ENCODE results near the gene CLRN2. TPM values are rescaled to one million over a fixed set of nuclear protein-coding genes. Genes with fewer than 3 reads are reported as not detected.
"Not testable (repeated sequence)": the region's sequence is repeated elsewhere in the genome, so short reads cannot be mapped to it uniquely, and the experiment has no call there.

CLRN2 gene
- total RNA-seq, 1 donor from 2014 or later = not detected

DNA sequence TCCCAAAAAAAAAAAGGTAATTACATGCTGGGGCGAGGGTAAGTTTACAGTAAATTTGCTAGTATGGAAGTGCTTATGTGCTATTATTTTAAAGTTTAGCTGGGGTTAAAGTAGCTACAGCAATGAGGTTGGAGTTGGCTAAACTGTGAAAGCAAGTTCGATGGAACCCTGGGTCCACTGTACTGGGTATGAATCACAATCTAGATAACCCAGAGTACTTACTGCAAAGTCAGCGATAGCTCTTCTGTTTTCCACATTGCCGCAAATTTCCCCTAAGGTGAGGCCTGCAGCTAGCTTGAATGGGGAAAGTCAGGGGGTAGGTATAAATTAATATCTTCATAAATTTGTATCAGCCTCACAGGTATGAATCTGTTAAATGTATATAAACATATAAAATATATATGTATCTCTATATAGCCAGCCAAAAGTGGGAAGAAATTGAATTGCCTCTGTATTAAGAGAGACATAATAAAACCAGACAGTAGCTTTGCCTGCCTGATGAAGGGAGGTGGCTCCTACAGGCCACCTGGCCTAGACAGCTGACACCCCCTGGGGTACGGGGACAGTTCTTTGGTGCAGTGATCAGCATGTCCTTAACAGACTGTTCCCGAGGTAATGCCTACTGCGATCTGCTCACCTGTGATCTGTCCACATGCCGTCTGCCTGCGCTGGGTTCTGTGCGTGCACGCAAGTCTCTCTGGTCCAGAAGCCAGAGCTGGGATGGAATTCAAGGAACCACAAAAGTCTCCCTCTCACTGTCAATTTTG is 30.6 kb downstream of the CLRN2 start:
- no peak for ATAC-seq

DNA sequence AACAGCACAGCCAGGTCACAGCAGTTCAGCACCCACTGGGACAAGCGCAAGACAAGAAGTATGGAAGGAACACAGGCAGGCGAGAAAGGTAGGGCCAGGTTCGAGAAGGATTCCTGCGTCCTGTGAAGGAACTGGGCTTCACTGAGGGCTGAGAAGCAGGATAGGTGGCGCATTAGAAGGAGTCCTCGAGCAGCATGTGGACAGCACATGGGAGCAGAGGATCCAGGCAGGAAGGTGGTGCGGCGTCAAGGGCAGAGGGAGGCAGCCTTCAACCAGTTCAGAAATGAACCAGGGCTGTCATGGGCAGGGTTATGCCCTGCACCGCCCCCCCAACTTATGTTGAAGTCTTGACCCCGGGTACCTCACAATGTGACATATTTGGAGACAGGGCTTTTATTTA is 31.3 kb downstream of the CLRN2 start:
- no peak for ATAC-seq

DNA sequence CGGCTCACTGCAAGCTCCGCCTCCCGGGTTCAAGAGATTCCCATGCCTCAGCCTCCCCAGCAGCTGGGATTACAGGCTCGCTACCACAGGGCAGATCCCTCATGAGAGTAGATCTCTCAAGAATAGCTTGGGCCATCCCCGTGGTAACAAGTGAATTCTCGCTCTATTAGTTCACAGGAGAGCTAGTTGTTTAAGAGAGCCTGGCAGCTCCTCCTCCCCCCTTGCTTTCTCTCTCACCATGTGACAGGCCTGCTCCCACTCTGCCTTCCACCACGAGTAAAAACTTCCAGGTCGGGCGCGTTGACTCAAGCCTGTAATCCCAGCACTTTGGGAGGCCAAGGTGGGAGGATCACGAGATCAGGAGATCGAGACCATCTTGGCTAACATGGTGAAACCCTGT is 31.7 kb downstream of the CLRN2 start:
- no peak for ATAC-seq

DNA sequence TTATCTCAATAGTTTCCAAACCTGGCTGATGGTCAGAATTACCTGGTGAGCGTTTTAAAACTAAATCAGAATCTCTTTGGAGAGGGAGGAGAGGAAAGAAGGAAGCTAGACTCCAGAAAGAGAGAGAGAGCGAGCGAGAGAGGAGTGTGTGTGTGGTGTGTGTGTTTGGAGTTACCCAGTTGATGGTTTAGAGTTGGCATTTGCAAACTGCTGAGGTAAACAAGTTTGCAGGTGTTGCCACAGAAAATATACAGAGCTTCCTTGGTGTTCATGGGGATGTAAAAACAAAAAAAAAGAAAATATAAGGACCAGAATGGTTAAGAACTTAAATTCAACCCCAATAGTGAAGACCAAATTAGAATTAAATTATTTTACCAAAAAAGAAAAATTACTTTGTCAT is 35.6 kb downstream of the CLRN2 start:
- no peak for ATAC-seq

DNA sequence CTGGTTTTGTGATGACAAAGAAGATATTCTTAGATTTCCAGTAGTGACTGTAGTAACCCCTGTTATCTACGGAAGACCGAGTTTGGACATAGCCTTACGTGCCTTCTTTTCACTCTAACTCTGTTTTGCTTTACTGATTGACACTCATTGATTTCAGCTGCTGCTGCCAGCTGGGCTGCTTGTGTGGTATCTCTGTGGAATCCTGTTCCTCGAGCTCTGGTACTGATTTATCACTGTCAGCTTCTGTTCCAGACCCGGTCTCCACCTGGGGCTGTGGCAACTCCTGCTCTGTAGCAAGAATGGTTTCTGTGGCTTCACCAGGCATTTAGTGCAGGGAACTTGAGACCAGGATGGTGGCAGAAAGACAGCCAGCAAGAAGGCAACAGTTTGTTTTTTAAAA is 37.5 kb downstream of the CLRN2 start:
- ATAC-seq = no peak

DNA sequence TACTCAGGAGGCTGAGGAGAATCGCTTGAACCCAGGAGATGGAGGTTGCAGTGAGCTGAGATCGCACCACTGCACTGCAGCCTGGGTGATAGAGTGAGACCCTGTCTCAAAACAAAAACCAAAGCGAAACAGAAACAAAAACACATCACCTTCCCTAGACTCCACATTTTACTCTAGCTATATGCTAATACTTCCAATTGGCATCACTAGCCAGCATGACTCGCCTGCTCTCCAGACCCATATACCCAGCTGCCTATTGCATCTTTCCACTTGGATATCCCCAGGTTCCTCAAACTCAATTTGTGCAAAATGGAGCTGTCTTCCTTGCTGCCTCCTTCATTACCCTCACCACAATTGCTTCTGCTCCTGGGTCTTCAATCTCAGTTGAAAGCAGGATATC is 39.6 kb downstream of the CLRN2 start:
- ATAC-seq = no peak

DNA sequence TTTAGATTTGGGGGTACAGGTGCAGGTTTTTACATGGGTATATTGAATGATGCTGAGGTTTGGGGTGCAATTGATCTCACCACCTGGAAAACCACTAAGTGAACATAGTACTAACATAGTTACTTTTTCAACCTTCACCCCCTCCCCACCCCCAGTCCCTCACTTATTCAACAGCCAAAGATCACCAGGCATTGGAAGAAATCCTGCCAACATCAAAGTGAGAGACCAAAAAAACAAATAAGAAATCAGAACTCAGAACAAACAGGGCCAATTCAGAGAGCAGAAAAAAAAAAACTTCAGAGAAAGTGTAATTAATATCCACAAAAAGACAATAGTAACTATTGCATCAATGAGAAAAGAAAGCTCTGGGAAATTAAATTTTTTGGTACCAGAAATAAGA is 41.5 kb downstream of the CLRN2 start:
- no peak for ATAC-seq

DNA sequence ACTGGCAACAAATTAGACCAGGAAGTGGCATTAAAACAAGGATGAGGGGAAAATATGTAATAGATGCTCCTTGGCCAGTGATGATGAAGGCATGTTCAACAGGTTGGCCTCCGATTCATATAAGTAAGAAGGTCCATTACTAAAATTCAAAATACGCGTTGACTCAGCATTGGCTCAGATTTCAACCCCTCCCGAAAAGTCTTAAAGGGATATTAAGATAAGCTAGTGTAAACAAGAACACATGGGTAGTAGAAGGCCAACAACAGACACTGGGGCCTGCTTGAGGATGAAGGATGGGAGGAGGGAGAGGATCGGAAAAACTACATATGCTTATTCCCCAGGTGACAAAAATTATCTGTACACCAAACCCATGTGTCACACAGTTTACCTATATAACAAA is 42.9 kb downstream of the CLRN2 start:
- ATAC-seq = no peak

DNA sequence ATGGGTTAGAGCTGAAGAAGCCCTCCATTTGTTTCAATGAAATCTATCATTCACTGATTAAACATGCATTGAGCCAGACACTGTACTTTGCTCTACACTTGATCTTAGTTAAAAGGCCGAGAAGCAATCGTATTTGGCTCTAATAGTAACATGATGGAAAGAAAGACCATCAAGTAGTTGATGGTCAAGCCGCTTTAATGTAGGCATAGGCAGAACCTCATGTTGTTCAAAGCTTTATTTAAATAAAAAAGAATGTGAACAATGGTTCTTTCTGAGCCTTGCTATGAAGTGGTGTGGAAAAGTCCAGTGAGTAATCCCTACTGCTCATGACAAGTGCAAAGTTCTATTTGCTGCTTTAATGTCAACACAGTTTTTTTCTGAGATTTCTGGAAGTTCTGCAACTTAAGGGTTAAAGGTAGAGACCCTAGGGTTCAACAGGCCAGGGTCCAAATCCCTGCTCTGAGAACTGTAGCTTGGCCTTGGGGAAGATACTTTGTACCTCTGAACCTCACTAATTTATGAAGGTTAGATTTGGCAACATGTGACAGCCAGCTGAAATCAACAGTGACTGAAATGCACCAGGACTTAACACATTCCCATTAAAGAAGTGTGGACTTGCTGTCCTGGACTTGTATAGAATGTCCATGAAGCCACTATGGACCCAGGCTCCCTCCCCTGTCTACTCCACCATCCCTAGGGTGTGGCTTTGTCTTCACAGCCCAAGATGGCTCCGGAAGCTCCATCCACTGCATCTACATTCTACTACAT is 44.2 kb downstream of the CLRN2 start:
- no peak for ATAC-seq

DNA sequence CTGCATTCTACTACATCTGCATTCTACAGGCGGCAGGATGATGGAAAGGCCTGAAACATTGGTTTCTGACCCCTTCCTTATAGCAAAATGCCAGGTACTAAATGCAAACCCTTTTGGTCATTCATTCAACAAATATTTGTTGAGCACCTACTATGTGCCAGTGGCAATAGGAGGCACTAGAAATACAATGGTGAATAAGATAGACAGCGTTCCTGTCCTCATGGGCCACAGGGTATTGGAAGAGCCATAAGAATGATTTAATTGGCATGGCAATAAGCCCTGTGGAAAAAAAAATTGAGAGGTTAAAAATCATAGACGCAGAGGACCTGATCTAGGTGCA is 44.7 kb downstream of the CLRN2 start:
- no peak for ATAC-seq

DNA sequence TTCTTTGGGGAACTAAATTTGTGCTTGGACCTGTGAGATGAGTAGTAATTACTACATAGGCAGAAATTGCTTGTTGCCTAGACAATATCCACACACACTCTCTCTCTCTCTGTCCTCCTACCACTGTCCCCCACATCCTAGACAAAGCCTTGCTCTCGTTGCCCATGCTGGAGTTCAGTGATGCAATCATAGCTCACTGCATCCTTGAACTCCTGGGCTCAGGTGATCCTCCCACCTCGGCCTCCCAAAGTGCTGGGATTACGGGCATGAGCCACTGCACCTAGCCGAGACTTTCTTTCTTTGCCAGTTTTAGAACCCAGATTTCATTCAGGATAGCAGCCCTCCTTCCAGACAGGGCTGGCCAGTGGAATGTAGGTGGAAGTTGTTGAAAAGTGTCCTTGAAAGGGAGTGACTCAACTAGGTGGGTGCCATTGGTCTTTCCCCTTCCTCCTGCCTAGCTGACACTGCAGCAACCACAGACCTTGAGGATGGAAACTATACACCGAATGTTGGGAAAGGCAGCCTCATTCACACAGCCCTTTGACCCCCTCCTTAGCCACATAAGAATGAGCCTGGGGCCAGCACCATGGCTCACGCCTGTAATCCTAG is 45.2 kb downstream of the CLRN2 start:
- no peak for ATAC-seq

DNA sequence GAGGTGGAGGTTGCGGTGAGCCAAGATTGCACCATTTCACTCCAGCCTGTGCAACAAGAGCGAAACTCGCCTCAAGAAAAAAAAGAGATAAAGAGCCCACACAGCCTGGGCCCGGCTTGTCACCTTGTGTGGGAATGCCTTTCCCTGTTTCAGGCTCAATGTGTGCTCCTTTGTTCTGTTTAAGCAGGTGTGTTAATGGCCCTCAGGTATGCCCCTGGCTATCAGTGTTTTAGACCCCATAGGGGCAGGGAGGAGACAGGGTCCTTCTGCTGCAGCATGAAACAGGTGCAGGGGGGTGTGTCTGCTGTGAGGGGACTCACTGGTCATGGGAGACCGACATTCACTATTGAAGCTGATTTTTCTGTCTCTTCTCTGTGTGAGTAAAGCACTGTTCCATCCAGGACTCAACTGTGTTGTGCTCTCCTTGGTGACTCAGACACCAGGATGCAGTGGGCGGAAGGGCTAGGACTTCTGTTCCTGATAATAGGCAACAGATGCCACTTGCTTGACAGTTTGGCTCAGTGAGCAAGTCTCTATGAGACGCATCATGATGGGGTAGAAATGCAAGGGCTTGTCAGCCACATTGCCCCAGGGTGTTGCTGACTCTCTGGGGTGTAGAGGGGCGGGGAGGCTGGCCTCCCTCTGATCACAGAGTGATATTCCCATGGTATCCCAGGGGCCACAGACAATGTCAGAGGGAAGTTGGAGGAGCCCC is 46.4 kb downstream of the CLRN2 start:
- peak; percentile 32 for ATAC-seq

DNA sequence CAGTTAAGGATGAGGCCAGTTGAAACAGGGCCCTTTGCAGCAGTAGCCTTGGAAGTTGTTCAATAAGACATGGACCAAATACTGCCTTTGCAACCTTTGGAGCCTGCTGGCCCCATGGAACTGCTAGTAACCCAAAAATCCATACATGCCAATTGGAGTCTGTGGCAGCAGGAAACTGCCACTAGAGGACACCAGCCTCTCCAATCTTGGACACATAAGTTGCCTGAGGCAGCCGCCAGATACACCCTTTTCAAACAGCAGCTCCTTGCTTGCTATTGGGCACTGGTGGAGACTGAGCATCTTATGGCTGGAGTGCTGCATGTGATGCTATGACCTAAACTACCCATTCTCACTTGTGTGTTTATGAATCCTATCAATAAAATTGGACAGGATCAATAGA is 47.2 kb downstream of the CLRN2 start:
- no peak for ATAC-seq

DNA sequence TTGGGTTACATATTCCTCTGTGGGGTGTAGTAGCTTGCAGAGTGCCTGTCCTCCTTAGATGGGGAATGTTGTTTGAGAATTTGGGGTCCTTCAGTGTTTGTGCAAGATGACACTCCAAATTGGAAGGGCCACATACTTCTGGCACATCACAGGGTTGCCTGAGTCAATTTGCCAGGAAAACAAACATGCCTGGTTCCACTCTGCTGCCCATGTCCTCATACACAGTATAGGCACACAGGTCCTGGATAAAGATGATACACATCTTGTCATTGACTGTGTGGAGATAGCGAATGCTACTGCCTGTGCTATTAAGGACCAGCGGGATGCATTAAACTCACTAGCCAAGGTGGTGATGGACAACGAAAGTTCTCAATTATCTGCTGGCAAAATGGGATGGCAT is 50.9 kb downstream of the CLRN2 start:
- no peak for ATAC-seq

DNA sequence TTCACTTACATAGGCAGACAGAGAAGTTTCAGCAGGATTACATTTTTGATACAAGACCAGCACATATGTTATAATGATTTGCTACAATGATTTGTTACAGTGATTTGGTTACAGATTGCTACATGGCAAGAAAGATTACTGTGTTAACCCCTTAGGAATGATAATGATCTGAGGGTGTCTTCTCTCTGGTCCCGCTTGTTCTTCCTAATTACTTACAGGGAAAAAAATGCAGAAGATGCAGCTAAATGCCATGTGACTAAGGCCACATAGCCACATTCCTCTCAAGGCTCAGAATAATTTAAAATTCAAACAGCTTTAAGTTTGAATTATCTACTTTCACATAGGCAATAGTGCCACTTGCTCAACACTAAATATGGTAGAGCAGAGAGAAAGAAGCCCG is 52.3 kb downstream of the CLRN2 start:
- ATAC-seq = no peak

DNA sequence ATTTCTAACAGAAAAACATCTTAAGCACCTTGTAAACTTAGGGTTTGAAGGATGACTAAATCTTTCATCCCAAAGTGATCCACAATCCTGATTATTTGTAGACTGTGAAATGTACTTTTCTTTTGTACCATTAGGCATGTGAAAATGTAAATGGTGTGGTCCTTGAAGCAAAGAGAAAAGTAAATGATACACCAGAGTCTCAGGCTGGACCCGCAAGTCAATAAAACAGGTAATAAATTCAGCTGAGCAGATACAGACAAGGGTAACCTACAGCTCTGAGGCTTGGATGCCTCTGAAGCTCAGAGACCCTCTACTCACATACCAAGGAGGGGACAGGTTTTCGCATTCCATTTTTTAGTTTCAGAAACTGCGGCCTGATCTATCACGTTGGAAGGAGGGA is 59.2 kb downstream of the CLRN2 start:
- no peak for ATAC-seq

DNA sequence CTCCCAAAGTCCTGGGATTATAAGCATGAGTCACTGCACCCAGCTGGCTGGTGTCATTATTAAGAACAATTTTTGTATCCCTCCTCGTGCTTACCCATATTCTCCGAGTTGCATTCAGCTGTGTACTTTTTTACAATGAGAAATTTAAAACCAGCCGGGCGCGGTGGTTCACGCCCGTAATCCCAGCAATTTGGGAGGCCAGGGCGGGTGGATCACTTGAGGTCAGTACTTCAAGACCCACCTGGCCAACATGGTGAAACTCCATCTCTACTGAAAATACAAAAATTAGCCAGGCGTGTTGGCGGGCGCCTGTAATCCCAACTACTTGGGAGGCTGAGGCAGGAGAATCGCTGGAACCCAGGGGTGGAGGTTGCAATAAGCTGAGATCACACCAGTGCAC is 60.2 kb downstream of the CLRN2 start:
- ATAC-seq = not testable (repeated sequence)

Other genes starting within 250 kb of the CLRN2 start
- 18.0 TPM for gene QDPR, start 3.1 kb upstream of the CLRN2 start, total RNA-seq
- 32.9 TPM for gene LAP3, start 62.0 kb downstream of the CLRN2 start, total RNA-seq
- gene MED28, start 99.5 kb downstream of the CLRN2 start, total RNA-seq = 34.4 TPM